GM23338 (cell line): Measurements from ENCODE around the gene RBL2. TPM values are rescaled to one million over a fixed set of nuclear protein-coding genes. Genes with fewer than 3 reads are reported as not detected.

Source experiments
- ATAC-seq: fragments of 200-7000 bp; cut with Tn5 transposase; 3 replicates; pipeline ENCODE4 v1.9.1; 2020
- DNase-seq: peaks from one replicate; pipeline ENCODE4 v3.0.0-alpha.2; 2015; ENCODE audit warnings: low spot score
- H2AFZ ChIP-seq: fragments of 200-600 bp; sonication (generic); 2 replicates; pipeline ENCODE4 v1.8.0; 2016; ENCODE audit warnings: antibody characterized with exemption, mild to moderate bottlenecking, moderate library complexity
- H3F3A ChIP-seq: fragments of 200-600 bp; sonication (generic); replicated peaks from 2 replicates; pipeline ENCODE4 v1.8.0; 2017; ENCODE audit warnings: antibody characterized with exemption, mixed run types, low read depth
- H3K27ac ChIP-seq: fragments of 200-600 bp; sonication (generic); 2 replicates; pipeline ENCODE4 v1.6.1; 2016; ENCODE audit warnings: low read depth
- H3K27me3 ChIP-seq: fragments of 200-600 bp; sonication (generic); 2 replicates; pipeline ENCODE4 v1.8.0; 2016; ENCODE audit warnings: mild to moderate bottlenecking, mixed run types, moderate library complexity; ENCODE audit not compliant: insufficient read depth
- H3K36me3 ChIP-seq: fragments of 200-600 bp; sonication (generic); 2 replicates; pipeline ENCODE4 v1.8.0; 2016; ENCODE audit warnings: mild to moderate bottlenecking; ENCODE audit not compliant: insufficient read depth
- H3K4me1 ChIP-seq: fragments of 200-600 bp; sonication (generic); 2 replicates; pipeline ENCODE4 v1.8.0; 2016; ENCODE audit warnings: mild to moderate bottlenecking, moderate library complexity; ENCODE audit not compliant: insufficient read depth
- H3K4me2 ChIP-seq: fragments of 200-600 bp; sonication (generic); 2 replicates; pipeline ENCODE4 v1.7.1; 2017; ENCODE audit warnings: mixed run types
- H3K4me3 ChIP-seq: fragments of 200-600 bp; sonication (generic); 2 replicates; pipeline ENCODE4 v1.6.1; 2016; ENCODE audit warnings: mixed run types
- H3K79me2 ChIP-seq: fragments of 200-600 bp; sonication (generic); replicated peaks from 2 replicates; pipeline ENCODE4 v1.8.0; 2017; ENCODE audit warnings: mild to moderate bottlenecking; ENCODE audit not compliant: insufficient read depth
- H3K9me2 ChIP-seq: fragments of 200-600 bp; sonication (generic); 2 replicates; pipeline ENCODE4 v1.8.0; 2017; ENCODE audit not compliant: insufficient read depth
- H4K20me1 ChIP-seq: fragments of 200-600 bp; sonication (generic); replicated peaks from 2 replicates; pipeline ENCODE4 v1.8.0; 2017; ENCODE audit warnings: mild to moderate bottlenecking; ENCODE audit not compliant: insufficient read depth
- H3K27ac Mint-ChIP-seq: 2 replicates; pipeline ENCODE4 v1.8.0; 2020; ENCODE audit warnings: inconsistent platforms, mild to moderate bottlenecking, moderate library complexity, mixed read lengths
- H3K27me3 Mint-ChIP-seq: 3 replicates; pipeline ENCODE4 v1.8.0; 2022; ENCODE audit warnings: low read depth, mild to moderate bottlenecking, moderate library complexity, mixed read lengths, inconsistent platforms; ENCODE audit not compliant: insufficient read depth, poor library complexity
- H3K36me3 Mint-ChIP-seq: 3 replicates; pipeline ENCODE4 v1.8.0; 2021; ENCODE audit warnings: low read depth, mild to moderate bottlenecking, inconsistent platforms, moderate library complexity, mixed read lengths
- H3K4me1 Mint-ChIP-seq: 3 replicates; pipeline ENCODE4 v1.8.0; 2020; ENCODE audit warnings: mild to moderate bottlenecking, inconsistent platforms, mixed read lengths
- H3K4me3 Mint-ChIP-seq: 3 replicates; pipeline ENCODE4 v1.8.0; 2021; ENCODE audit warnings: moderate library complexity, mild to moderate bottlenecking, inconsistent platforms, mixed read lengths
- H3K9me3 Mint-ChIP-seq: 3 replicates; pipeline ENCODE4 v1.8.0; 2020; ENCODE audit warnings: moderate library complexity, mild to moderate bottlenecking, inconsistent platforms, mixed read lengths
- ETS1 ChIP-seq: IDR thresholded peaks from 2 replicates; pipeline ENCODE4 v1.6.1; 2016; ENCODE audit warnings: antibody characterized with exemption
- EZH2 ChIP-seq: fragments of 200-600 bp; sonication (generic); IDR thresholded peaks from one replicate; pipeline ENCODE4 v1.8.0; 2017; ENCODE audit warnings: antibody characterized with exemption, mild to moderate bottlenecking, low read depth; ENCODE audit not compliant: unreplicated experiment
- POLR2AphosphoS5 ChIP-seq: IDR thresholded peaks from 2 replicates; pipeline ENCODE4 v1.6.1; 2016; ENCODE audit warnings: antibody characterized with exemption, low read depth
- REST ChIP-seq: IDR thresholded peaks from one replicate; pipeline ENCODE4 v1.6.1; 2018; ENCODE audit warnings: antibody characterized with exemption; ENCODE audit not compliant: unreplicated experiment
- STAT1 ChIP-seq: IDR thresholded peaks from one replicate; pipeline ENCODE4 v1.6.1; 2016; ENCODE audit warnings: antibody characterized with exemption; ENCODE audit not compliant: unreplicated experiment
- ZNF331 ChIP-seq: fragments of 250-450 bp; sonication (Bioruptor Pico); IDR thresholded peaks from 2 replicates; pipeline ENCODE4 v1.5.0; 2020; ENCODE audit warnings: low read depth, mild to moderate bottlenecking, moderate library complexity
- ZNF462 ChIP-seq: fragments of 250-450 bp; sonication (Bioruptor Pico); IDR thresholded peaks from 2 replicates; pipeline ENCODE4 v1.5.0; 2020; ENCODE audit warnings: mild to moderate bottlenecking, moderate library complexity
- polyA plus RNA-seq: library from polyadenylated mRNA; unstranded; fragments of >200 nt; fragmentation: Nextera tagmentation; extraction: Ambion mirVana; gene quantifications from 2 replicates; pipeline ENCODE4 v1.2.1, GENCODE V29; 2016
- total RNA-seq: library from RNA; depleted of rRNA; stranded (reverse); fragments of >200 nt; shearing (Covaris generic); gene quantifications from 2 replicates; pipeline ENCODE4 v1.2.3, GENCODE V29; 2014

Gene RBL2
- total and polyA plus RNA-seq, 2 experiments from 2014 or later = 15.4 to 43.3 TPM

GRCh38 chr16:53515259-53515658, 81.0 kb downstream of the RBL2 start:
- Histone ChIP-seq H3F3A (no peaks in the 10 kb centered on the region), H3K9me2 (no peaks in the 10 kb centered on the region), H3K79me2 (no peaks in the 10 kb centered on the region), H3K4me2 (no peak overlapping the region), H2AFZ (no peak overlapping the region), H4K20me1 (no peaks in the 10 kb centered on the region), H3K4me3 (no peak overlapping the region), H3K4me1 (no peaks in the 10 kb centered on the region), H3K27me3 (no peaks in the 10 kb centered on the region), H3K27ac (no peak overlapping the region), H3K36me3 (no peaks in the 10 kb centered on the region)
- Mint-ChIP-seq H3K27ac (no peak overlapping the region), H3K4me1 (peaks cover 1% of the 10 kb centered on the region; the same call in 2 of the 3 replicates), H3K36me3 (peaks cover 11% of the 10 kb centered on the region; the same call in 1 of the 3 replicates), H3K4me3 (no peak overlapping the region), H3K9me3 (peaks cover 30% of the 10 kb centered on the region), H3K27me3 (peaks cover 10% of the 10 kb centered on the region)
- DNase-seq (no peak), ATAC-seq (no peak)
- TF ChIP-seq ETS1 (no peak), ZNF331 (CRISPR knock-in tag) (no peak), POLR2AphosphoS5 (no peak), STAT1 (no peak), REST (no peak), ZNF462 (no peak), EZH2 (no peak)
